Activated CD4-positive, alpha-beta memory T cell treated with anti-CD3 and anti-CD28 coated beads, Interleukin-2, amount 10 ng/mL, durations not matched to agents 7 days and 5 days (primary cell): ENCODE measurements around the gene PEPD. TPM values are rescaled to one million over a fixed set of nuclear protein-coding genes. Genes with fewer than 3 reads are reported as not detected.

Experiments used
- CTCF ChIA-PET: fragments of 350-600 bp; sonication (Branson Sonifier 250); formaldehyde crosslinking; loops from one replicate; lab custom pipeline; 2021; ENCODE audit warnings: antibody characterized with exemption, inconsistent platforms; lab: Charles Lee
- POLR2A ChIA-PET: fragments of 350-600 bp; sonication (Branson Sonifier 250); formaldehyde crosslinking; loops from one replicate; lab custom pipeline; 2021; ENCODE audit warnings: antibody characterized with exemption; lab: Charles Lee
- DNase-seq: peaks from one replicate; pipeline ENCODE4 v3.0.0-alpha.2; 2020
- H3K27ac Mint-ChIP-seq: one replicate; pipeline ENCODE4 v1.8.0; 2021; ENCODE audit warnings: mild to moderate bottlenecking, mixed read lengths
- H3K27me3 Mint-ChIP-seq: one replicate; pipeline ENCODE4 v1.8.0; 2021; ENCODE audit warnings: mixed read lengths
- H3K36me3 Mint-ChIP-seq: one replicate; pipeline ENCODE4 v1.8.0; 2021; ENCODE audit warnings: low read depth, mixed read lengths
- H3K4me1 Mint-ChIP-seq: one replicate; pipeline ENCODE4 v1.8.0; 2021; ENCODE audit warnings: mixed read lengths
- H3K4me3 Mint-ChIP-seq: one replicate; pipeline ENCODE4 v1.8.0; 2021; ENCODE audit warnings: mild to moderate bottlenecking, mixed read lengths
- H3K9me3 Mint-ChIP-seq: one replicate; pipeline ENCODE4 v1.8.0; 2021; ENCODE audit warnings: mixed read lengths
- total RNA-seq, 2 experiments: library from RNA; stranded (reverse); gene quantifications; one replicate each; pipeline ENCODE4 v1.2.3, GENCODE V29; 2021

The PEPD gene
- total RNA-seq, 2 experiments from 2014 or later: 33.3 to 36.6 TPM

- Mint-ChIP-seq H3K4me1 (no peaks in the 10 kb centered on the region), H3K9me3 (no peaks in the 10 kb centered on the region), H3K27ac (no peak overlapping the region), H3K36me3 (no peaks in the 10 kb centered on the region), H3K27me3 (peaks cover 12% of the 10 kb centered on the region), H3K4me3 (no peak overlapping the region)
- POLR2A ChIA-PET: no interaction called here
- CTCF ChIA-PET: interaction anchor here (0.6 kb wide), 1 partner anchor 127 kb away, joined by 3 read pairs; no protein-coding TSS in a partner anchor
- DNase-seq: no peak
Measured at GRCh38 chr19:33349319-33350289, 172.0 kb downstream of the PEPD start.

- POLR2A ChIA-PET: no interaction called here
- Mint-ChIP-seq H3K4me1 (no peaks in the 10 kb centered on the region), H3K27me3 (peaks cover 15% of the 10 kb centered on the region), H3K36me3 (no peaks in the 10 kb centered on the region), H3K27ac (no peak overlapping the region), H3K4me3 (no peak overlapping the region), H3K9me3 (no peaks in the 10 kb centered on the region)
- CTCF ChIA-PET: interaction anchor here (0.6 kb wide), 1 partner anchor 56 kb away, joined by 4 read pairs; no protein-coding TSS in a partner anchor
- no peak for DNase-seq
Measured at GRCh38 chr19:33348301-33349010, 173.1 kb downstream of the PEPD start.

- Mint-ChIP-seq H3K4me1 (no peaks in the 10 kb centered on the region), H3K9me3 (no peaks in the 10 kb centered on the region), H3K27ac (no peak overlapping the region), H3K4me3 (no peak overlapping the region), H3K36me3 (no peaks in the 10 kb centered on the region), H3K27me3 (peaks cover 23% of the 10 kb centered on the region)
- ChIA-PET CTCF (no interaction called here), POLR2A (no interaction called here)
- no peak for DNase-seq
Measured at GRCh38 chr19:33347300-33347699, 174.3 kb downstream of the PEPD start.

GRCh38 chr19:33346665-33347064 lies 174.9 kb downstream of the PEPD start:
- DNase-seq: no peak
- Mint-ChIP-seq H3K4me3 (no peak overlapping the region), H3K27me3 (peaks cover 25% of the 10 kb centered on the region), H3K36me3 (no peaks in the 10 kb centered on the region), H3K4me1 (no peaks in the 10 kb centered on the region), H3K27ac (no peak overlapping the region), H3K9me3 (no peaks in the 10 kb centered on the region)
- ChIA-PET POLR2A (no interaction called here), CTCF (no interaction called here)

- DNase-seq: no peak
- Mint-ChIP-seq H3K27ac (no peak overlapping the region), H3K36me3 (no peaks in the 10 kb centered on the region), H3K27me3 (peaks cover 34% of the 10 kb centered on the region), H3K9me3 (no peaks in the 10 kb centered on the region), H3K4me3 (no peak overlapping the region), H3K4me1 (no peaks in the 10 kb centered on the region)
- CTCF ChIA-PET: no interaction called here
- POLR2A ChIA-PET: no interaction called here
Measured at GRCh38 chr19:33345163-33345562, 176.4 kb downstream of the PEPD start.

GRCh38 chr19:33344573-33344925 lies 177.0 kb downstream of the PEPD start:
- H3K27ac Mint-ChIP-seq: no peak overlapping the region
- no peaks in the 10 kb centered on the region for H3K9me3 Mint-ChIP-seq
- CTCF ChIA-PET: no interaction called here
- POLR2A ChIA-PET: interaction anchor here (1.2 kb wide), 1 partner anchor 169 kb away, joined by 3 read pairs; no protein-coding TSS in a partner anchor
- peaks cover 36% of the 10 kb centered on the region for H3K27me3 Mint-ChIP-seq
- H3K4me3 Mint-ChIP-seq: no peak overlapping the region
- no peak for DNase-seq
- H3K4me1 Mint-ChIP-seq: no peaks in the 10 kb centered on the region
- H3K36me3 Mint-ChIP-seq: no peaks in the 10 kb centered on the region

- Mint-ChIP-seq H3K27me3 (peaks cover 40% of the 10 kb centered on the region), H3K4me3 (no peak overlapping the region), H3K27ac (no peak overlapping the region), H3K9me3 (no peaks in the 10 kb centered on the region), H3K36me3 (no peaks in the 10 kb centered on the region), H3K4me1 (no peaks in the 10 kb centered on the region)
- no peak for DNase-seq
- CTCF ChIA-PET: no interaction called here
- POLR2A ChIA-PET: interaction anchor here (1.2 kb wide), 1 partner anchor 168 kb away, joined by 3 read pairs; no protein-coding TSS in a partner anchor
Measured at GRCh38 chr19:33343859-33344572, 177.6 kb downstream of the PEPD start.

- no peaks in the 10 kb centered on the region for H3K9me3 Mint-ChIP-seq
- H3K4me1 Mint-ChIP-seq: no peaks in the 10 kb centered on the region
- no peak overlapping the region for H3K4me3 Mint-ChIP-seq
- DNase-seq: no peak
- H3K27me3 Mint-ChIP-seq: peaks cover 44% of the 10 kb centered on the region
- no peaks in the 10 kb centered on the region for H3K36me3 Mint-ChIP-seq
- CTCF ChIA-PET: no interaction called here
- POLR2A ChIA-PET: interaction anchor here (1.2 kb wide), 1 partner anchor 168 kb away, joined by 3 read pairs; no protein-coding TSS in a partner anchor
- no peak overlapping the region for H3K27ac Mint-ChIP-seq
Measured at GRCh38 chr19:33343301-33343700, 178.3 kb downstream of the PEPD start.

GRCh38 chr19:33340991-33341390 lies 180.6 kb downstream of the PEPD start:
- CTCF ChIA-PET: interaction anchor here (0.6 kb wide), 1 partner anchor 30 kb away, joined by 3 read pairs; no protein-coding TSS in a partner anchor

GRCh38 chr19:33339016-33339984 lies 182.3 kb downstream of the PEPD start:
- POLR2A ChIA-PET: no interaction called here
- Mint-ChIP-seq H3K27ac (no peak overlapping the region), H3K27me3 (peaks cover 38% of the 10 kb centered on the region), H3K9me3 (no peaks in the 10 kb centered on the region), H3K4me1 (no peaks in the 10 kb centered on the region), H3K4me3 (no peak overlapping the region), H3K36me3 (no peaks in the 10 kb centered on the region)
- DNase-seq: no peak
- CTCF ChIA-PET: no interaction called here

More at GRCh38 chr19:33340991-33341390, 180.6 kb downstream of the PEPD start:
- H3K27ac Mint-ChIP-seq: no peak overlapping the region
- no peaks in the 10 kb centered on the region for H3K9me3 Mint-ChIP-seq
- DNase-seq: no peak
- H3K4me1 Mint-ChIP-seq: no peaks in the 10 kb centered on the region
- POLR2A ChIA-PET: interaction anchor here (0.7 kb wide), 1 partner anchor 41 kb away, joined by 3 read pairs; no protein-coding TSS in a partner anchor
- H3K36me3 Mint-ChIP-seq: no peaks in the 10 kb centered on the region
- H3K27me3 Mint-ChIP-seq: peaks cover 46% of the 10 kb centered on the region
- no peak overlapping the region for H3K4me3 Mint-ChIP-seq
